GM10248 (cell line): Measurements from ENCODE around the gene GPAT2.
A peak's percentile ranks its signal among the peaks of the same experiment; 100 is the strongest.
"Not testable (repeated sequence)": the region's sequence is repeated elsewhere in the genome, so short reads cannot be mapped to it uniquely, and the experiment has no call there.

ENCODE experiments used
- CTCF ChIA-PET: fragments of 300-600 bp; sonication (Branson Sonifier 250); formaldehyde crosslinking; extraction: SDS; loops from one replicate; lab custom pipeline; 2021; ENCODE audit warnings: antibody characterized with exemption; lab: Yijun Ruan, JAX
- POLR2A ChIA-PET: fragments of 350-650 bp; sonication (Branson Sonifier 250); formaldehyde crosslinking; extraction: SDS; loops from one replicate; lab custom pipeline; 2020; ENCODE audit warnings: antibody characterized with exemption; lab: Yijun Ruan, JAX
- DNase-seq: peaks from one replicate; pipeline ENCODE4 v3.0.0; 2012; ENCODE audit errors: extremely low spot score
- CTCF ChIP-seq: IDR thresholded peaks from 2 replicates; pipeline ENCODE4 v1.5.1; 2012; ENCODE audit warnings: mild to moderate bottlenecking, low read depth; ENCODE audit errors: extremely low read depth, missing control alignments, control extremely low read depth

The GPAT2 gene

DNA sequence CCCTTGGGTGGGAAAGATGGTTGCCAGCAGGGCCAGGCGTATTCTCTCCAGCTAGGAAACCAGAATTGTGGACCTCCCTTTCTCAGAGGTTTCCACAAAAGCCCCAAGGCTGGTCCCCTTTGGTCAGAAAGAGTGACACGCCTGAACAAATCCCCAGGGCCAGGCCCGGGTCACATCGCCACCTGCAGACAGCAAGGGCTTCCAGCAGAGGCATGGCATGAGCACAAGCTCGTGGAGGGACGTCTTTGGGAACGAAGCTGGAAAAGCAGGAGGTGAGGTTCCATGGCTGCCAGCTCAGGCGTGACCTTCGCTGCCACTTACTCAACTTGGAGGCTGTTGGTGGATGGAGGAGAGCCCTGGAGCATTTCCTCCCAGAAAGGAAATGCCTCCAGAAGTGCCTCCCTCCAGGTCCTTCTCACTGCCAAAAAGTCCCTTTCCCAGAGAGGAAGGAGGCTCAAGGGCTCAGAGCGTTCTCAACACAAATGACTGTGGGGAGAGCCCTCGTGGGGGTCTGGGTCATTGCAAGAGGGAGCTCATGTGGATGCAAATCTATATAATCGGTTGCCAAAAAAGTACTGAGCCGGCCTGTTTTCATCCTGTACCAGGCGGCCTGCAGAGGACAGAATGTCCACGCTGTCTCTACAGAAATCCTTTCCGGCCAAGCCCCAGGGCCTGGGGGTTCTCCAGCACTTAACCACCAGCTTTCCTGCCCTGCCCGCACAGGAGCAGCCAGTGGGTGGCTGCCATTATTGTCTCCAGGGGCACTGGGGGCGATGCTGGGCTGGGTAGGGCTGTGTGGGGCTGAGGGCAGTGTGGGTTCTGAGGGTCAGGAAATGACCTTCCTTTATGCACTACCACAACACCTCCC is 14.6 kb upstream of the GPAT2 start:
- CTCF ChIA-PET, DNase-seq, POLR2A ChIA-PET: not testable (repeated sequence)

- POLR2A ChIA-PET, DNase-seq, CTCF ChIA-PET: not testable (repeated sequence)
Measured at GRCh38 chr2:96035554-96035953, 838 bp upstream of the GPAT2 start.

GRCh38 chr2:96033997-96034396 is 719 bp downstream of the GPAT2 start:
- CTCF ChIA-PET, POLR2A ChIA-PET, DNase-seq: not testable (repeated sequence)

DNA sequence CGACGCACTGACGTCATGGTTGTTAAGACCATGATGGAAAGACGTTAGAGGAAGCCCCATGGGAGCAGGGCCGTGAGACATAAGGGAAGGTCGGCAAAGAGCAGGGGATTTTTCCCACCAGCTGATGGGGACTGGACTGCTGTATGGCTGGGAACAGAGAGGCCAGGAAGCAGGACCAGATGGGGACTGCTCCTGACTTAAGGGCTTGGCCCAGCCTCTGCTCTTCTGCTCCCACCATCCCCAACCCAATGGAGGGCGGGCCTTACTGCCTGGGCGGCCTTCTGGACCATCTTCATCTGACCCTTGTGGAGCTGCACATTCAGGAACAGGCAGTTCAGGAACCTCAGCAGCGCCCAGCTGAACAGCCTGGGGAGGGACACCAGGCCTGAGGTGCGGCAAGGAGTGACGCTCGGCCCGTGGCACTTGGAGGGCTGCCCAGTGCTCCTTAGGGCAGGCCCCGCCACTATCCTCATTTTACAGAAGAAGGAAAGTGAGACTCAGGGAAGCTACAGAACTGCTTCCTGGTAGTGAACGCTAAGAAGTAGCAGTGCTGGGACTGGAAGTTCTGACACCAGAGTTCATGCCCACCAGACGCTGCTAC is 6.9 kb downstream of the GPAT2 start:
- DNase-seq, CTCF ChIA-PET, POLR2A ChIA-PET: not testable (repeated sequence)

DNA sequence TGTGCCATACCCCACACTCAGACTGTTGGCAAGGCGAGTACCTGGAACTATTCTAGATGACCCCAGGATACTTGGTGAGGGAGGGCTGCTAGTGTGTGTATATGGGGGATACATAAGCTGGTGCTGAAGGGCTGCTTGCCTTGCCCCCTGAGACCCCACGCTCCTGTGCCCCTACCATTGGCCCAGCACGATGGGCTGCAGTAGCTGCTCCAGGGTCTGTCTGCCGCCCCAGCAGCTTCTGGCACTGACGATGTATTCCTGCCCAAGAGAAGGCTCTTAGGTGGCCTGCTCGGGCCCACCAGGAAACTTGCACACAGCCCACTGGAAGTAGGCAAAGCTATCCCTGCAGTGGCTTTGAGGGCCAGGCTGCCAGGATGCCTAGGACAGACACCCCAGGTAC is 9.0 kb downstream of the GPAT2 start:
- CTCF ChIA-PET, POLR2A ChIA-PET, DNase-seq: not testable (repeated sequence)

- ChIA-PET POLR2A (interaction anchor here (0.6 kb wide), 1 partner anchor 234 kb away, joined by 3 read pairs; no protein-coding TSS in a partner anchor), CTCF (interaction anchor here (1.2 to 3.3 kb wide), 2 partner anchors 149 to 382 kb away, joined by 3 to 16 read pairs; no protein-coding TSS in a partner anchor)
- no peak for TF ChIP-seq CTCF
- DNase-seq: no peak
Measured at GRCh38 chr2:96025194-96025492, 9.6 kb downstream of the GPAT2 start.

DNA sequence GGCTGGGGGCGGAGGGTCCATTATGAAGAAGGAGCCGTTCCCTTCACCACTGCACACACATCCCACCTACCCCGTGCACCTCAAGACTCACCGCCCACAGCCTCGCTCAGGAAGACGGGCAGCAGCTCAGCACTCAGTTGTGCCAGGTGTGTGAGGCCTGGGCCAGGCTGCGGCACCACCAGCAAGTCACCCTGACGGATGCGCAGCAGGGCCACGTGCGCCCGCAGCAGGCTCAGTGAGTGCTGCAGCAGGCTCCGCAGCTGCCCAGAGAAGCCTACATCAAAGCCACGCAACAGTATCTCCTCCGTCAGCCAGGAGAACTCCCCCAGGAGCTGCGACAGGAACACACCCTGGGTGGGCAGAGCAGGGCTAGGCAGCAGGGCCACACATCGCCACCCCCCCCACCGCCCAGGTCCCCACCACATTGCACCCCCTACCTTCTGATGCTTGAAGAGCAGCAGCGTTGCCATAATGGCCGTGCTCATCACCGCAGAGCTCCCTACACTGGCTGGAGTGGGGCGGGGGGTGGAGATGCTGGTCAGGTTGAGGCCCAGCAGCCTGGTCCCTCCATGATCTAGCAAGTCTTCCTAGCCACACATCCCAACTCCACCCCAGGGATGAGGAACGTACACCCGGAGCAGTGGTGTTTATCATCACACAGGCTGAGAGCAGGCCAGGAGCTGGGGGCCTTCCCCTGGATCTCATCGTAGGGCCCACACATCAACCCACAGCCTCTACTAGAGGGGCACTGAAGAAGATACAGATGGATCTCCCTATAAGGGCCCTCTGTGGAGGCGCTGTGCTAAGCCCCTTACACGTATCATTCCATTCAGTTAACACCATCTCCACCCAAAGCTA is 10.2 kb downstream of the GPAT2 start:
- ChIA-PET CTCF (interaction anchor here (1.2 to 3.3 kb wide), 2 partner anchors 150 to 382 kb away, joined by 3 to 16 read pairs; no protein-coding TSS in a partner anchor), POLR2A (interaction anchor here (0.6 kb wide), 1 partner anchor 235 kb away, joined by 3 read pairs; no protein-coding TSS in a partner anchor)
- DNase-seq: no peak
- no peak for TF ChIP-seq CTCF

- CTCF ChIA-PET: interaction anchor here (0.6 to 3.3 kb wide), 7 partner anchors 94 to 485 kb away, joined by 3 to 36 read pairs (median 6); partner anchors contain the start of gene ADRA2B
- POLR2A ChIA-PET, DNase-seq: not testable (repeated sequence)
Measured at GRCh38 chr2:96023701-96024100, 11.0 kb downstream of the GPAT2 start.

- peak; percentile 91 for TF ChIP-seq CTCF
- POLR2A ChIA-PET: not testable (repeated sequence)
- CTCF ChIA-PET: interaction anchor here (0.6 to 3.3 kb wide), 28 partner anchors 9 to 531 kb away, joined by 3 to 36 read pairs (median 4); partner anchors contain the start of genes ADRA2B and NEURL3
- DNase-seq: peak; percentile 80
Measured at GRCh38 chr2:96022701-96023447, 11.8 kb downstream of the GPAT2 start.

GRCh38 chr2:96022126-96022525 is 12.6 kb downstream of the GPAT2 start:
- CTCF ChIA-PET: interaction anchor here (0.6 to 3.3 kb wide), 26 partner anchors 8 to 532 kb away, joined by 3 to 36 read pairs (median 4); partner anchors contain the start of genes ADRA2B and NEURL3
- DNase-seq, POLR2A ChIA-PET: not testable (repeated sequence)

GRCh38 chr2:96021142-96021541 is 13.6 kb downstream of the GPAT2 start:
- POLR2A ChIA-PET, DNase-seq: not testable (repeated sequence)
- CTCF ChIA-PET: interaction anchor here (2.7 kb wide), 1 partner anchor 96 kb away, joined by 36 read pairs; the partner anchor contains the start of gene ADRA2B

GRCh38 chr2:96019909-96020590 is 14.7 kb downstream of the GPAT2 start:
- POLR2A ChIA-PET, CTCF ChIA-PET, DNase-seq: not testable (repeated sequence)
